PFSK-1 (cell line): ENCODE data around the gene PLK5.

Experiments
- FOXP2 ChIP-seq: optimal IDR thresholded peaks from 2 replicates; pipeline ENCODE3; 2011; ENCODE audit warnings: borderline replicate concordance, control low read depth, inconsistent platforms; ENCODE audit not compliant: insufficient read depth; ENCODE audit errors: extremely low read length, extremely low read depth
- POLR2AphosphoS5 ChIP-seq: IDR thresholded peaks from 2 replicates; pipeline ENCODE4 v1.6.1; 2012; ENCODE audit warnings: low read depth, mild to moderate bottlenecking, control low read depth, low read length, moderate library complexity
- REST ChIP-seq, 2 experiments: IDR thresholded peaks; 2 replicates each; pipeline versions ENCODE4 v1.6.1 to v1.8.0; 2011 to 2012; ENCODE audit warnings: low read depth in 2 of 2, low read length in 2 of 2, control low read depth in 1 of 2, inconsistent platforms in 1 of 2, mild to moderate bottlenecking in 1 of 2, moderate library complexity in 1 of 2; ENCODE audit not compliant: insufficient read depth in 1 of 2
- SIN3A ChIP-seq: IDR thresholded peaks from 2 replicates; pipeline ENCODE4 v1.6.1; 2012; ENCODE audit warnings: mild to moderate bottlenecking, low read length, moderate library complexity, borderline replicate concordance; ENCODE audit not compliant: insufficient read depth

DNA sequence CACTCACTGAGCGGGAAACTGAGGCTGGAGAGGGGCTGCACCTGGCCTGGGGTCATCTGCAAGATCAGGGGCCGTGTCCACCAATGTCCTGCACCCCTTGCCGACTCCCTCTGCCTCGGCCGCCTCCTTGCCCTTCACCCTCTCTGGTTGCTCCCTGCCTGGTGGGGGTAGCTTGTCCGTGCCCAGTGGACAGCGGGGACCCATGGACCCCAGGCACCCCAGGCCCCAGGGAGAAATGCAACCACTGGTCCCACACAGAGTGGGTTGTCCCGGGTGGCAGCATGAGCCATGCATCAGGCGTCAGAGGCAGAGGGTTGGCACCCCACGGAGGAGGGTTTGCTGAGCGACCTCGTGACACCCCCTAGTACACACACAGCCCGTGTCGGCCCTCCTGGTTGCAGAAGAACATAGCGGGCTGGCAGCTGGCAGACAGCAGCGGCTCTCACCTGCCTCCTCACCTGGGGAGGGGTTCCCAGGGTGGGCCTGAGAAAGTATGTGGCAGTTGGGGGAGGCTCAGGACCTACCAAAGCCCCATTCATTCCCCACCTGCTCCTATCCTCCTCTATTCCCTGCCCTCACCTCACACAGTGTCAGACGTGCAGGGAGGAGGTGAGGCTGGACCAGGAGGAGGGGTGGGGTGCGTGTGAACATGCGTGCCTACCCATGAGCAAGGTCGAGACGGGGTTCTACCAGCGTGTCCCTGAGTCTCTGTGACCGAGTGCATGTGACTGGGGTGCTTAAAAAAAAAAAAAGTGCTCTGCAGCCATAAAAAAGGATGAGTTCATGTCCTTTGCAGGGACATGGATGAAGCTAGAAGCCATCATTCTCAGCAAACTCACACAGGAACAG, 19.7 kb upstream of the PLK5 start:
- TF ChIP-seq SIN3A (no peak), POLR2AphosphoS5 (no peak), REST (IDR thresholded peaks at IDR 0.05; ENCODE audit: insufficient read depth in 1 of 2, low read depth in 2 of 2, low read length in 2 of 2) (no peak), FOXP2 (no peak)
